ENCODE results near the gene NSFL1C. TPM values are rescaled to one million over a fixed set of nuclear protein-coding genes. Genes with fewer than 3 reads are reported as not detected.

NSFL1C gene
- total RNA-seq, 4 donors from 2014 or later, result 14.7 to 51.2 (median 48.8) TPM

GRCh38 chr20:1397710-1398109 is 68.9 kb downstream of the NSFL1C start:
- peak overlapping the region in 1 of 4 donors; percentile 73 for H3K27ac ChIP-seq
- in situ Hi-C loops (cut with MboI; ENCODE audit: low pct_ligation_motif_present in 1 of 4, low pct_unique_long_range_greater_than_20kb in 1 of 4, low sequenced_read_pairs in 3 of 4), result no loop called here
- intact Hi-C loops (cut with DNase I; ENCODE audit: low total_unique reads), result no loop called here

GRCh38 chr20:1396702-1397101 is 69.9 kb downstream of the NSFL1C start:
- Histone ChIP-seq H3K4me1 (peaks cover 13 to 49% (median 27%) of the 10 kb centered on the region in 4 donors), H3K9me3 (no peaks in the 10 kb centered on the region), H3K27me3 (peaks cover 14% of the 10 kb centered on the region), H3K36me3 (no peaks in the 10 kb centered on the region), H3K27ac (no peak overlapping the region), H3K4me3 (no peak overlapping the region)
- TF ChIP-seq POLR2AphosphoS5 (IDR thresholded peaks at IDR 0.05) (no peak), EP300 (IDR thresholded peaks at IDR 0.05; ENCODE audit: low read depth) (no peak), POLR2A (IDR thresholded peaks at IDR 0.05) (no peak), CTCF (IDR thresholded peaks at IDR 0.05) (no peak)
- 72 to 86% methylated on average over 3 to 4 of the region's 4 CpGs for WGBS, 2 donors (ENCODE audit: low coverage in 1 of 2)
- no peak for DNase-seq
- in situ Hi-C loops (cut with MboI; ENCODE audit: low pct_ligation_motif_present in 1 of 4, low pct_unique_long_range_greater_than_20kb in 1 of 4, low sequenced_read_pairs in 3 of 4) (no loop called here), intact Hi-C loops (cut with DNase I; ENCODE audit: low total_unique reads) (no loop called here)

More at GRCh38 chr20:1397710-1398109, 68.9 kb downstream of the NSFL1C start:
- H3K4me1 ChIP-seq, result peaks cover 11 to 52% (median 23%) of the 10 kb centered on the region in 4 donors
- peaks cover 14% of the 10 kb centered on the region for H3K27me3 ChIP-seq
- H3K4me3 ChIP-seq, result no peak overlapping the region
- no peaks in the 10 kb centered on the region for H3K9me3 ChIP-seq
- WGBS, 2 donors (ENCODE audit: low coverage in 1 of 2), result 67 to 72% methylated on average over 3 to 4 of the region's 4 CpGs
- no peaks in the 10 kb centered on the region for H3K36me3 ChIP-seq
- TF ChIP-seq CTCF (IDR thresholded peaks at IDR 0.05) (peak in 2 of 5 experiments; percentile 22 to 27), POLR2A (IDR thresholded peaks at IDR 0.05) (no peak), EP300 (IDR thresholded peaks at IDR 0.05; ENCODE audit: low read depth) (no peak), POLR2AphosphoS5 (IDR thresholded peaks at IDR 0.05) (no peak)
- DNase-seq, result no peak

- Histone ChIP-seq H3K4me1 (peaks cover 16 to 51% (median 31%) of the 10 kb centered on the region in 4 donors), H3K36me3 (no peaks in the 10 kb centered on the region), H3K27ac (no peak overlapping the region), H3K9me3 (no peaks in the 10 kb centered on the region), H3K27me3 (peaks cover 14% of the 10 kb centered on the region), H3K4me3 (no peak overlapping the region)
- no peak for DNase-seq
- intact Hi-C loops (cut with DNase I; ENCODE audit: low total_unique reads), result no loop called here
- TF ChIP-seq POLR2A (IDR thresholded peaks at IDR 0.05), result no peak
- no peak for TF ChIP-seq CTCF (IDR thresholded peaks at IDR 0.05)
- TF ChIP-seq POLR2AphosphoS5 (IDR thresholded peaks at IDR 0.05), result no peak
- no peak for TF ChIP-seq EP300 (IDR thresholded peaks at IDR 0.05; ENCODE audit: low read depth)
- in situ Hi-C loops (cut with MboI; ENCODE audit: low pct_ligation_motif_present in 1 of 4, low pct_unique_long_range_greater_than_20kb in 1 of 4, low sequenced_read_pairs in 3 of 4), result no loop called here
- 71 to 80% methylated on average over 1 of the region's 1 CpG for WGBS, 2 donors (ENCODE audit: low coverage in 1 of 2)
Measured at GRCh38 chr20:1396264-1396663, 70.4 kb downstream of the NSFL1C start.

GRCh38 chr20:1394686-1395085 is 72.0 kb downstream of the NSFL1C start:
- in situ Hi-C loops (cut with MboI; ENCODE audit: low pct_ligation_motif_present in 1 of 4, low pct_unique_long_range_greater_than_20kb in 1 of 4, low sequenced_read_pairs in 3 of 4), result no loop called here

More at GRCh38 chr20:1394686-1395085, 72.0 kb downstream of the NSFL1C start:
- no peak overlapping the region for H3K27ac ChIP-seq
- no peak overlapping the region for H3K4me3 ChIP-seq
- peaks cover 32 to 51% (median 42%) of the 10 kb centered on the region in 4 donors for H3K4me1 ChIP-seq
- H3K9me3 ChIP-seq, result no peaks in the 10 kb centered on the region
- 51% methylated on average over 2 of the region's 2 CpGs; no CpG with 5 or more reads in 1 of the 2 donors for WGBS, 2 donors (ENCODE audit: low coverage in 1 of 2)
- peaks cover 10% of the 10 kb centered on the region for H3K27me3 ChIP-seq
- TF ChIP-seq POLR2A (IDR thresholded peaks at IDR 0.05) (no peak), EP300 (IDR thresholded peaks at IDR 0.05; ENCODE audit: low read depth) (no peak), POLR2AphosphoS5 (IDR thresholded peaks at IDR 0.05) (no peak), CTCF (IDR thresholded peaks at IDR 0.05) (no peak)
- no peak for DNase-seq
- intact Hi-C loops (cut with DNase I; ENCODE audit: low total_unique reads), result no loop called here
- H3K36me3 ChIP-seq, result no peaks in the 10 kb centered on the region
